Activated CD4-positive, alpha-beta T cell treated with anti-CD3 and anti-CD28 coated beads, Interleukin-10, Interleukin-2, amounts not matched to agents 100 ng/mL and 50 ng/mL, durations not matched to agents 16 hours and 8 hours (primary cell): ENCODE data around the gene MIGA1.
"Not testable (repeated sequence)": the region's sequence is repeated elsewhere in the genome, so short reads cannot be mapped to it uniquely, and the experiment has no call there.

Experiments
- DNase-seq: peaks from one replicate; pipeline ENCODE4 v3.0.0-alpha.2; 2020

Gene MIGA1

DNA sequence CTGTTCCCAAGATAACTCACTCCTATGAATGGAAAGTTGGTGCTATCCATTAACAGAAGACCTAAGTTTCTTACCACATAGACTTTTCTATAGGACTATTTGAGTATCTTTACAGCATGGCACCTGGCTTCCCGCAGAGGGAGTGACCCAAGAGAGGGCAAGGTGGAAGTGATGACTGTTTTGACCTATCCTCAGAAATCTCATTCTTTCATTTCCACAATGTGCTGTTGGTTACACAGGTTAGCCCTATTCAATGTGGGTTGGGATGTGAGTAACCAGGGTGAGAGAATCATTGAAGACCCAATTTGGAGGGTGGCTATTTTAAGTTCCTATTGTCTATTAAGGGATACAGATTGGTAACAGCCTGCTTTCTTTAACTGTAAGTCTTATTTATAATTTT lies 70.6 kb downstream of the MIGA1 start:
- DNase-seq = no peak

DNA sequence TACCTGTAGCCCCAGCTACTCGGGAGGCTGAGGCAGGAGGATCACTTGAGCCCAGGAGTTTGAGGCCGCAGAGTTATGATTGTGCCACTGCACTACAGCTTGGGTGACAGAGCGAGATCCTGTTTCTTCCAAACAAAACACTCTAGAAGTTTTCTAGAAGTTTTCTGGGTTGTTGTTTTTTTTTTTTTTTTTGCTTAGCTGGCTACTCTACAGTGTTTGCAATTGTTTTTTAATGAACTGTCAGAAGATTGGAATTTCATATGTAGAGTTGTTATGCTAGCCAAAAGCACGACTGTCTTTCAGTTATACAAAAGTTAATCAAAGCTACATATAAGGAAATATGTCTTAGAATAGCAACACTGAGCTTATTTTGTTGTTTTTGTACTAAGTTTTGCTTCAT lies 78.1 kb downstream of the MIGA1 start:
- no peak for DNase-seq

DNA sequence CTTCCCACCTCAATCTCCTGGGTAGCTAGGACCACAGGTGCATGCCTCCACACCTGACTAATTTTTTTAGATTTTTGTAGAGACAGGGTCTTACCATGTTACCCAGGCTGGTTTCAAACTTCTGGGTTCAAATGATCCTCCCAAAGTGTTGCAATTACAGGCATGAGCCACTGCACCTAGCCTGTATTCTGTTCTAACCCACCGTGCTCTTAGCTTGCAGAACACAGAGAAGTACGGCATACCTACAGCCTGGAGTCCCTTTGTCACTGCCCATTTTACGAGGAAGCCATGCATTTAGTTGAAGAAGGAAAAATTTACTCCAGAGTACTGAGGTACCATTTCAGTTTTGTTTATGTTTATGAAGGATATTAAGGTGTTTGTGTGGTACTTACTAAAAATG lies 79.3 kb downstream of the MIGA1 start:
- no peak for DNase-seq

DNA sequence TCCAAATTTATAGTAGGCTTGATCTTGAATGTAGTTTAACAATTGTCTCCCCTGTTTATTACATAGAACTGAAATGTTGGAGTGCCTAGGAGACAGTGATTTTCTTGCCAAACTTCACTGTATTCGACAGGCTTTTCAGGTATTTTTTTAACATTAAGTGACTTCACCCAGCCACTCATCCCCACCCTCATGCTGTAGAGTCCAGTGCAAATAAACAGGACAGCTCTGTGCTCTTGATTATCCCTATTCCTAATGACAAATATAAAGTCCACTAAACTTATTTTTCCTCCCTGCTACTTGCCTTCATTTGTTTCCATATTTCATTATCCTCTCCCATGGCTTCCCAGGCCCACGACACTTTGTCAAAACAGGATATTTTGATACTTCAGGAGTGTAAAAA lies 79.8 kb downstream of the MIGA1 start:
- DNase-seq = no peak

DNA sequence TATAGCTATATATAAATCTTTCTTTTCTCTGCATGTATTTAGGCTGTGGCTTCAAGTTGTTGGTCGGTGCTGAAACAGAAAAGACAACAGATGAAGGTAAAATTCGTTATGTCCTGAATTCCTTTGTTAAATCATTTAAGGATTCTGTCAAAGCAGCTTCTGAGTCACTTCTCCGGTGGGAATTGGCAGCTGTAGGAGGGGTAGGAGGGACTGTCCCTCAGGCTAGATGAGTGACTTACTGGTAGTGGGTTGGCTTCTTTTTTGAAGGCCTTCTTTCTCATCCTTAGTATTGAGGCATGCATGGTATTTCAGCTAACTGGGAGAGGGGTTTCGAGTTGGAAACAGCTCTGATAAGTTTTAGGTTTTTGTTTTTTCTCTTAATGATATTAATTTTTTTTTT lies 86.8 kb downstream of the MIGA1 start:
- DNase-seq = no peak

DNA sequence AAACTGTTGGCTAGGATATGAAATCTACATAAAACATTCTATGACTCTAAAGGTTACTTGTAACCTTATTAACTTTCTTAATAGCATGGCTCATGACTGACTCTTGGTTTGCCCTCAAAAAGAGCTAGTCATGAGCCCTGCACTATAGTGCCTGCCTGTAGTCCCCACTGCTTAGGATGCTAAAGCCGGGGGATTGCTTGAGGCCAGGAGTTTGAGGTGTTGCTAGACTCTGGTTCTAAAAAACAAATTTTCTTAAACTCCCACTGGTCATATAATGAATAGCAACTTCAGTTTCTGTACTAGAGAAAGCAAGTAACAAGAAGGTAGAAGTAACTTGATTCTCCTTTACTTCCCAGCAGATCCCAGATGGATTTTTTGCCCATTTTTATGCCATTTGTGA lies 93.2 kb downstream of the MIGA1 start:
- DNase-seq = no peak

DNA sequence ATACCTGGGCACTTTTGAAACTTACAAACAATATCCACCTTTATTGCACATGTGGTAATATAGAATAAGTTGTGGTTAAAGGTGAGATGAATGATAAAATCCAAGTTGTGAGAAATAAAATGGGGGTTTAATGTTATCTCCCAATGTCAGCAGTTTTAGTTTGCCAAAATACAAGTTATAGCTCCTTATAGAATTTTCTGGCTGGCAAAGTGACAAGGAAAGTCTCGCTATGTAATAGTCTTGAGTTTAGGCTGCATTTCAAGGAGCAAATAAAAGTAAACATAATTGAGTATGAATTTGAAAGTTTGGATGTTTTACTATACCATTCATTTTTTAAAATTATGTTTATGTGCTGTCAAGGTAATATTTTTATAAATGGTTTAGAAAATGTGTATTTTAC lies 94.0 kb downstream of the MIGA1 start:
- DNase-seq = no peak

DNA sequence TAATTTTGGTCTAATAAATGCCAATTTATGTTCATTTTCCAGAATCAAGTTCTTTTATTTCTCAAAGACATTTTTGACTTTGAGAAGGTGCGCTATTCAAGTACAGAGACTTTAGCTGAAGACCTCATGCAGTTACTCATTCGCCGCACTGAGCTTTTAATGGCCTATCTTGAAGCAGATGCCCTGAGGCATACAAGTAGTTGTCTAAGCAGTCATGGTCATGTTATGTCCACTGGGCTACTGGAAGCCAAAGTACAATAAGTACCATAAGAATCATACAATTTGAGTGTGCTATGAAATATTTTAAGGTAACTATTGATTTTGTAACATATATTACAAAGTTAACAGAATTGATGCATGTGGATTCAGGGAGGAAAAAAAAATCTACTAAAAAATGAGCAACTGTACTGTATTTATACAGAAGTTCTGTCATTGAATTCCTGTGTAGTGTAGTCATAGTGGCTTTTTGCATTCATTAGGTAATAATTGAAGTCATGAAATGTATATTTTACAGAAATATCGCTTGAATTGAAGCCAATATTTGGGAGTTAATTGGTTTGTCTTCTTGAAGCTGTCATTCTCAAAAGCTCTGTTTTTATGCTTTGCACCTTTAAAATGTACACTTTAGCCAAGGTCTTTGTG lies 95.5 kb downstream of the MIGA1 start:
- DNase-seq = no peak

DNA sequence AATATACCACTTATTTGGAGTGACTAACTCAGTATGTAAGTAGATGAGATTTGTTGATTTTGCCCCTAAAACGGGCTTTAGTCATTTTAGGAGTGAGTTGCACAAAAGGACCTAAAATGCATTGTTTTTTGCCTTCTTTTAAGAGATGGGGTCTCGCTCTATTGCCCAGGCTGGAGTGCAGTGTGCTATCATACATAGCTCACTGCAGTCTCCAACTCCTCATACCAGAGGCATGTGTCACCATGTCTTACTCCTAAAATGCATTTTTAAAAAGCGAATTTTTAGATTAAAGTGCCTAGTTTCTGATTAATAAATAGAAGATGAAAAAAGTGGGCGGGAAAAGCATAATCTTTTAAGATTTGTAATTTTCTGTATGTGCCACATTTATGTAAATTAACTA lies 97.4 kb downstream of the MIGA1 start:
- no peak for DNase-seq

DNA sequence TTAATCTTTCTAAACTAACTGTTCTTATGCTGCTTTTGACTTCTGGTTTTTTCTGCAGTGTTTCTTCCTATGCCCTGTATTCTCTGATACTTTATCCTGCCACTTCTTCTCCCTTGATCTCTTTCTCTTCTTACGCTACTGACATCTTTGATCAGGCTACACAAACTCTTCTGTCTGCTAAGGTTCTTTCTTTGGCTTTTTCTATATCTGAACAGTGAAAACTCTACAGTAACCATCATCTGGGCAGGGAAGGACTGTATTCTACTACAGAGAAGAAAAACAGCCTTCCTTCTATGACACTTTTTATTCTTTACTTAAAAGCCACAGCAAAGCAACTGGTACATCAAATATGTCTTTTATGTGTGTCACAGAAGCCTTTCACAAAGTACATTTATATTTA lies 101.6 kb downstream of the MIGA1 start:
- no peak for DNase-seq

DNA sequence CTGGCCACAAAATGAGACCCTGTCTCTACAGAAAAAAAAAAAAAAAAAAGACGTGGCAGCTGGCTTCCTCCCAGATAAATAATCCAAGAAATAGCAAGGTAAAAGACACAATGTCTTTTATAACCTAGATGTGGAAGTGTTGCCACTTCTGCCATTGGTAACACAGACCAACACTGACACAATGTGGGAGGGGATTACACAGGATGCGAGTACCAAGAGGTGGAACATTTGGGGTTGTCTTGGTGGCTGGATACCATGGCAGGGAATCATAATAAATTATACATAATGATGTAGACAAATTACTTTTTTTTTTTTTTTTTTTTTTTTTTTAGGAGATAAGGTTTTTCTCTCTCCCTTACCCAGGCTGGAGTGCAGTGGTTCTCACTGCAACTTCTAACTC lies 103.0 kb downstream of the MIGA1 start:
- DNase-seq = no peak

DNA sequence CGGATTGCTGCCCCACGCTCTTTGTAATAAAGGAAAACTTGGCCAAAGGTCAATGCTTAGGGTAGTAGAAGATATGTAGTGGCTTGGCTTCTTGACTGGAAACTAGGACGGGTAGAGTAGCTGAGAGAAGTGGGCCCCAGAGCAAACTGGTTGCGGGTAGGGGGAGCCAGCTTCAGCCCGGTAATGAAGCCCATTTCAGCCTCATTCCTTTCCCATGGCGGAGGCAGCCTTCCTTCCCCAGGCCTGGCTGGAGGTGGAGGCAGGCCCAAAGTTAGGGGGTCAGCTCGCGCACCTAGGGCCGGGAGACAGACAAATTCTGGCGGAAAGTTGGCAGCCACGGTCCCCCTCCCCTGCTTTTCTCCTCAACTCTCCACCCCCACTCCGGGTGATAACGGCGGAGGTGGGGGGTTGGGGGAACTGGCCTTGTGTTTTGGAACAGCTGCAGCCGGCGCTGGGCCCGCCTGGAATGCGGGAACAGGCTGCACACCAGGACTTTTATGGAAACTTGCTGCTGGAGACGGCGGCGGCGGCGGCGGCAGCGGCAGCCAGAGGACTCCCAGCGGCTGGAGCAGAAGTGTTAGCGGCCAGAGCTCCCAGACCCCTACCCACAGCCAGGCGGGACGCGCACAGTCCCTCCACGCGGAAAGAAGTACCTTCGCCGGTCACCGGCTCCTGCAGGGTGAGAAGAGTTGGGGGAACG lies 108.8 kb downstream of the MIGA1 start, which contains the start of gene NEXN:
Gene NEXN (plus strand): TSS at position 544 of the 700 bp plus-strand sequence. CDS start 27,483 bp downstream, outside the sequence.
- DNase-seq = no peak

DNA sequence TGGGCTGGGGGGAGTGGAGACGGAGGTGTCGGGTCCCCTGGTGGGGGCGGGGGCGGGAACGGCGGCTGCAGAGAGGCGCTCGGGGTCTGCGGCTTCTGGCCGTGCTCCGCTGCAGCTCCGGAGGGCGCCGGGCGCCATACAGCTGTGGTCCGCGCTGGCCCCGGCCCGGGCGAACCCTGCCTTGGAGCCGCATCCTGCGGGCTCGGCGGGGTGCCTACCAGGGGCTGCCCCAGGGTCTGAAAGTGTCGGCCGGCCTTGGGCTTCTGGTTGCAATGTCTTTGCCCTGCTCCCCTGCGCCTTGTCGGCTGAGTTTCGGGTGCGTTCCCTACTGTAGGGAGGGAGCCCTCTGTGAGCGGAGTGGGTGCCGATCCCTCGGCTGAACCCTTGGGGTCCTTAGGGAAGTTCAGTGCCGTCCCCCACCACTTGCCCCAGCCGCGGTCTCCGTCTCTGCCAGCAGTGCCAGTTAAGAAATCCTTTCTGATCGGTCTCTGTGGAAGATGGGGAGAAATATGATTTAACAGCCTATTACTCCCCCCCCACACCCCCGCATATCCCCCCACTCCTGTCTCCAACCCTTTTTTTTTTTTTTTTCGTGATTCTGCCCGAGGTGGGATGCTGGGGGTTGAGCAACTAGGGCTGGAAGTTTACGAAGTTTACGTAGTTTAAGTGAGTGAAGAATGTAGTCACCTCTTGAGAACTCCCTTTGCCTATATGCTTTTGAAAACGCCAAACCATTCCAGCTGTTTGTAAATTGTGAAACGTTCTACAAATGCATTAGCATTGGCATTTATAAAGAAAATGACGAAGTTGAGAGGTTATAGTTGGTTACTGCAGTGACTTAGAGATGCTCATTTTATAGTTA lies 109.6 kb downstream of the MIGA1 start:
- DNase-seq = peak; percentile 4

DNA sequence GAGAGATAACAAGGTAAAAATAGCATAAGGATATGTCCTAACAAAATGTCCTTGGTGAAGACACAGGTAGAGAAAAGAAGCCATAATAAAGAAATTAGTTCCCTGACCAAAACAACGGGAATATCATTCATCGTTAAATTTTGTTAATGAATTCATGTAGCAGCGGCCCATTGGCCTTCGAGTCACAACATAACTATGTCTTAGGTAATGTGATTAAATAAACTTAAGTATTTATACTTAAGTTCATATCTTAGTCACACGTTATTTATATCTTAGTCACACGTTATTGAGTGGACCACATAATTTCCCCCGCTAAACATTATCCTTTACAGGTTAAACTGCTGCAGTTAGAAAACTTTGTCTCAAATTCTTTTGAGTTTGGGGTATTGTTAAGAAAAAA lies 110.2 kb downstream of the MIGA1 start:
- no peak for DNase-seq

DNA sequence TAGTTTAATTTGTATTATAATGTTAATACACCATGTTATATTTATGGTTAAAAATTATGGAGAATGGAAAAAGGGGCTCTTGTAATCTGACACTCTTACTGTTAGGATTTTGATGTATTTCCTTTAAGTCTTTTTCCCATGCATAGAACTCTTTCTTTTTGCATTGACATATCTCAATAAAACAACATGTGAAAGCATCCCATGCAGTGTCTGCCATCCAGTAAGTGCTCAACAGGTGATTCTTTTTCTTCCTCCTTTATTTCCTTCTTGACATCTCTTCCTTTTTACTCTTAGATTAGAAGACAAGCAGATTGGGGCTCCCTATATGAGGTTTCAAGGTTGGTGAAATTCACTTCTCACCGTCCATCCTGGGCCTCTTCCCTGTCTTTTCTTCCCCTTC lies 111.8 kb downstream of the MIGA1 start:
- DNase-seq = no peak

DNA sequence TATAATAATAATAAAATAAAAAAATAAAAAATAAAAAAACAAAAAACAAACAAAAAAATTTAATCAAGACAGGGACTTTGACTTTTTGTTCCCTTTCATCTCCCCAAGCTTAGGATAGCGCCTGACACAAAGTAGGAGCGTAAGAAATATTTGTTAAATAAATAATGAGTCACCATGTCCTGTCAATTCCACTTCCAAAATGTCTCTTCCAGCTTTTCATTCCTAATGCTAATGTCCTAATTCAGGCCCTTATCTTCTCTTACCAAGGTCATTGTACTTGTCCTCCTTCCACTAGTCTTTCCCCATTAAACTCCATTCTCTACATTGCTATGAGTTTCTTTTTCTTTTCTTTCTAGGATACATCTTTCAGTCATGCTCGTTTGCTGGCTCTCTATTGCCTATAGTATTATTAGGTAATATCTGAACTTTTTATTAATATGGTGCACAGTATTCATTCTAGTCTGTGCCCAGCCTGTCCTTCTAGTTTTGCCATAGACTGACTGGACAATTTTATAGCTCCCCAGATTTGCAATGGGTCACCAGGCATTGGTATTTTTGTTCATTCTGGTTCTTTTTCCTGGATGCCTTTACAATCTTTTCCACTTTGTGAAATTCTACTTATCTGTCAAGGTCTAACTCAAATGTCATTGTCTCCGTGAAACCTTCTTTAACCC lies 120.3 kb downstream of the MIGA1 start:
- DNase-seq = no peak

DNA sequence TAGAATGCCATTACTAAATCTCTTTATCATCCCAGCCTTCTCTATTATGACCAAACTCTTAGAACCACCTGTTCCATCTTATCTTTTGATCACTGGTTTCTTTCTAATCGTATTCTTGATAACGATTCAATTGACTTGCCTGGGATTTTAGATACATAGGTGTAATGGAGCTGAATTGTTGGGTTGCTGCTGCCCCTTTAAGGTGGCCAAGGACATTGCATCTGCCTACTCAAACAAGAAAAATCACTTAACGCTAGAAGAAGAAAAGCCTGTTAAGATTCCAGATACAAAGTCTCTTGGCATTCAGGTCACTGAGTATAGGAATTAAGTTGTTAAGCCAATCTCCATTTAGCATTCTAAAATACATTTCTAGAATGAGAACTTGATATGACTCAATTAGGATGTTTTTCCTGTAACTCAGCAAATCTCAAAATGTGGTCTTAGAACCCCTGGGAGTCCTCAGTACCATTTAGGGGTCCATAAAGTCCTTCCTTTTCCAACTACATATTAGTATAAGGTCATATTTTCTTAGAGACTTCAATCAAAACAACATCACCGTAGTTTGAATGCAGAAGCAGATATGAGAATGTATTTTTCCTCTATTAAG lies 121.3 kb downstream of the MIGA1 start:
- peak; percentile 19 for DNase-seq

DNA sequence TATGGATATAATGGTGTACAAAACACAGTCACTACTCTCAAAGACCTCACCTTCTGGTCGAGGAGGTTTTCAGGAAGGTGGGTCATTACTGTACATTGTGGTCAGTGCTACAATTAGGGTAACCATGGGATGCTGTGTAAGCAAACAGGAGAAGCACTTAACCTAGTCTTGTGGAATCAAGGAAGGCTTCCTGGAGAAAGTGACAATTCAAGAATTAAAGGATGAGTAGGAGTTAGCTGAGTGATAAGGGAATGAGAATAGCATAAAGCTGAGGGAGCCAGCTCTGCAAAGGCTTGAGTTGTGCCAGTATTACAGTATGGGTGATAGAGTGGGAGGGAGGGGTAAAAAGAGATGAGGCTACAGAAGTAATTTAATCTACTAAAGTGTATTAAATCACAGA lies 126.2 kb downstream of the MIGA1 start:
- no peak for DNase-seq

DNA sequence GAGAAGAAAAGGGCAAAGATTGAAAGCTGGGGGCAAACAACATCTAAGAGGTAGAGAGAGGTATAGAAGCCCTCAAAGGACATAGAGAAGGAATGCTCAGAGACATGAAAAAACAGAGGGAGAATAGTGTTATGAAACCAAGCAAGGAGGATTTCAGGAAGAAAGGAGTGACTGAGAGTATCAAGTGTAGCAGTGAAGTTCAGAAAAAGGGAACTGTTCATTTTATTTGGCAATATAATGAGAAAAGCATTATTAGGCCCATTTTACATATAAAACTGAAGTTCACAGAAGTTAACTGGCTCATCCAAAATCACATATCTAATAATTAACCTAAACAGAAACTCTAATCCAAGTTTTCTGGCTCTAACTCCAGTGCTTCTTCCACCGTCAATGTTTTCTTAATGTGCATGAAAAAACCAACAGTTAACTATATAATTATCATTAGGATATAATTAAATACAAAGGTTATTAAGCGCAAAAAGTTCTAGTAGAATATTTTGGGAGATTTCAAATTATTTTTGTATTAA lies 126.6 kb downstream of the MIGA1 start:
- DNase-seq = no peak

DNA sequence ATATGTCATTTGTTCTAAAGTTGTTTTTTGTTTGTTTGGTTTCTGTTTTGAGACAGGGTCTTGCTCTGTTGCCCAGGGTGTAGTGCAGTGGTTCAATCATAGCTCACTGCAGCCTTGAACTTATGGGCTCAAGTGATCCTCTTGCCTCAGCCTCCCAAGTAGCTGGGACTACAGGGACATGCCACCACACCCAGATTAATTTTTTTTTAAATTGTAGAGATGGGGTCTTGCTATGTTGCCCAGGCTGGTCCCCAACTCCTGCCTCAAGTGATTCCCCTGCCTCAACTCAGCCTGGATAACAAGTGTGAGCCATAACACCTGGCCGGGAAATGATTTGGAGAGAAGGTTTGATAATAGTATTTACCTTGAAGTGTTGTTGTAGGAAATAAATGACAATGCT lies 127.2 kb downstream of the MIGA1 start:
- no peak for DNase-seq

DNA sequence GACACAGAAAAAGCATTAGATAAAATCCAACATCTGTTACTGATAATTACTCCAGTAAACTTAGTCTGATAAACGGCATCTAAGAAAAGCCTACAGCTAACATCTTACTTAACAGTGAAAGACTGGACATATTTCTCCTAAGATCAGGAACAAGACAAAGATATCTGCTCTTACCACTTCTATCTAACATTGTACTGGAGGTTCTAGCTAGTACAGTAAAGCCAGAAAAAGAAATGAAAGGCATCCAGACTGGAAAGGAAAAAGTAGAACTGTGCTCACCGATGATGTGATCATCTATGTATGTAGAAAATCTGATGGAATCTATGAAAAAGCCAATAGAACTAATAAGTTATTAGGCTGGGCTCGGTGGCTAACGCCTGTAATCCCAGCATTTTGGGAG lies 130.7 kb downstream of the MIGA1 start:
- DNase-seq = no peak

DNA sequence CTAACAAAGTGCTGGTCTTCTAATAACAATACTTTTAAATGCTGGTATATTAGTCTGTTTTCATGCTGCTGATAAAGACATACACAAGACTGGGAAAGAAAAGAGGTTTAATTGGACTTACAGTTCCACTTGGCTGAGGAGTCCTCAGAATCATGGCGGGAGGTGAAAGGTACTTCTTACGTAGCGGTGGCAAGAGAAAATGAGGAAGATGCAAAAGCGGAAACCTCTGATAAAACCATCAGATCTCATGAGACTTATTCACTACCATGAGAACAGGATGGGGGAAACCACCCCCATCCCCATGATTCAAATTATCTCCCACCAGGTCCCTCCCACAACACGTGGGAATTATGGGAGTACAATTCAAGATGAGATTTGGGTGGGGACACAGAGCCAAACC lies 139.5 kb downstream of the MIGA1 start:
- not testable (repeated sequence) for DNase-seq

DNA sequence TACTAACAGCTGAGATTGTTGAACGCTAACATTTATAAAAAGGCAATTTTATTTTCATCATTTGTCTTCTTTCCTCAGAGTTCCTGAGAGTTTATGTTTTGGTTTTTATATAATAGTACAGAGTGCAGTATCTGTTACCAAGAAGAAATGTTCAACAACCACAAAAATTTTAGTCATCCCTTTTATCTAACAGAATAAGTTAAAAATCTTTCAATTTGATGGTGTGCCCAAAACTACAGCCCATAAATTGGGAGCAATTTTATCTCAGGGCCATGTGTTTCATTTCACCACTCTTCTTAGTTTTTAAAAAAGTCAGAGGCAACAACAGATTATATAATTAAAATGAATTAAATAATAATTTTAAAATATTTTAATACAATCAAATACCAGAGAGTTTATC lies 146.1 kb downstream of the MIGA1 start:
- no peak for DNase-seq
